Neural progenitor cell (in vitro differentiated cells): ENCODE data around the gene WHAMM. TPM values are rescaled to one million over a fixed set of nuclear protein-coding genes. Genes with fewer than 3 reads are reported as not detected.

Experiments used
- DNase-seq: peaks from one replicate; pipeline ENCODE4 v3.0.0-alpha.2; 2016; ENCODE audit warnings: low spot score
- H2AFZ ChIP-seq: fragments of 200-600 bp; sonication (generic); replicated peaks from 2 replicates; pipeline ENCODE4 v1.6.1; 2016; ENCODE audit warnings: antibody characterized with exemption
- H3F3A ChIP-seq: fragments of 200-600 bp; sonication (generic); 2 replicates; pipeline ENCODE4 v1.6.1; 2016; ENCODE audit warnings: antibody characterized with exemption, low read depth
- H3K27ac ChIP-seq: fragments of 200-600 bp; sonication (generic); 2 replicates; pipeline ENCODE4 v1.5.1; 2016; ENCODE audit warnings: mild to moderate bottlenecking
- H3K27me3 ChIP-seq: fragments of 200-600 bp; sonication (generic); 2 replicates; pipeline ENCODE4 v1.6.1; 2016; ENCODE audit warnings: mild to moderate bottlenecking, moderate library complexity
- H3K36me3 ChIP-seq: fragments of 200-600 bp; sonication (generic); 2 replicates; pipeline ENCODE4 v1.5.1; 2016
- H3K4me1 ChIP-seq: fragments of 200-600 bp; sonication (generic); 2 replicates; pipeline ENCODE4 v1.6.1; 2016; ENCODE audit warnings: mixed run types
- H3K4me2 ChIP-seq: fragments of 200-600 bp; sonication (generic); 2 replicates; pipeline ENCODE4 v1.6.1; 2016
- H3K4me3 ChIP-seq: fragments of 200-600 bp; sonication (generic); 2 replicates; pipeline ENCODE4 v1.5.1; 2016
- H3K79me2 ChIP-seq: fragments of 200-600 bp; sonication (generic); 2 replicates; pipeline ENCODE4 v1.6.1; 2016; ENCODE audit warnings: low read depth
- H3K9ac ChIP-seq: fragments of 200-600 bp; sonication (generic); 2 replicates; pipeline ENCODE4 v1.6.1; 2016
- H3K9me3 ChIP-seq: fragments of 200-600 bp; sonication (generic); 2 replicates; pipeline ENCODE4 v1.5.1; 2016; ENCODE audit warnings: low read depth
- H4K20me1 ChIP-seq: fragments of 200-600 bp; sonication (generic); 2 replicates; pipeline ENCODE4 v1.6.1; 2016; ENCODE audit warnings: low read depth
- H3K27ac Mint-ChIP-seq: 3 replicates; pipeline ENCODE4 v1.8.0; 2021; ENCODE audit warnings: mixed read lengths
- H3K27me3 Mint-ChIP-seq: 2 replicates; pipeline ENCODE4 v1.8.0; 2022; ENCODE audit warnings: low read depth, mild to moderate bottlenecking, inconsistent platforms, moderate library complexity, mixed read lengths; ENCODE audit not compliant: insufficient read depth
- H3K36me3 Mint-ChIP-seq: 3 replicates; pipeline ENCODE4 v1.8.0; 2021; ENCODE audit warnings: mixed read lengths
- H3K4me1 Mint-ChIP-seq: 3 replicates; pipeline ENCODE4 v1.8.0; 2021; ENCODE audit warnings: mixed read lengths
- H3K4me3 Mint-ChIP-seq: 3 replicates; pipeline ENCODE4 v1.8.0; 2021; ENCODE audit warnings: mild to moderate bottlenecking, moderate library complexity, mixed read lengths
- H3K9me3 Mint-ChIP-seq: 3 replicates; pipeline ENCODE4 v1.8.0; 2020; ENCODE audit warnings: mixed read lengths
- CTCF ChIP-seq: fragments of 200-600 bp; sonication (generic); IDR thresholded peaks from 2 replicates; pipeline ENCODE4 v1.5.1; 2017; ENCODE audit warnings: antibody characterized with exemption, mild to moderate bottlenecking
- EZH2 ChIP-seq: fragments of 200-600 bp; sonication (generic); IDR thresholded peaks from 2 replicates; pipeline ENCODE4 v1.6.1; 2017; ENCODE audit warnings: antibody characterized with exemption, mild to moderate bottlenecking, moderate library complexity
- EZH2phosphoT487 ChIP-seq: fragments of 200-600 bp; sonication (generic); IDR thresholded peaks from 2 replicates; pipeline ENCODE4 v1.6.1; 2017; ENCODE audit warnings: antibody characterized with exemption
- total RNA-seq: library from RNA; depleted of rRNA; stranded (reverse); fragments of >200 nt; gene quantifications from 2 replicates; pipeline ENCODE4 v1.2.3, GENCODE V29; 2015; ENCODE audit warnings: low replicate concordance

Gene WHAMM
- total RNA-seq, 1 donor from 2014 or later = 1.9 TPM

- H3K27ac ChIP-seq = no peak overlapping the region
- H3K27ac Mint-ChIP-seq = no peak overlapping the region
- no peak for DNase-seq
- H2AFZ ChIP-seq = no peak overlapping the region
- H3K27me3 Mint-ChIP-seq = peaks cover 3% of the 10 kb centered on the region
- no peak overlapping the region for H3K4me2 ChIP-seq
- H3K9me3 ChIP-seq = no peaks in the 10 kb centered on the region
- no peaks in the 10 kb centered on the region for H3K79me2 ChIP-seq
- H3K4me1 Mint-ChIP-seq = no peaks in the 10 kb centered on the region
- H3K27me3 ChIP-seq = no peaks in the 10 kb centered on the region
- H3K9me3 Mint-ChIP-seq = no peaks in the 10 kb centered on the region
- no peak overlapping the region for H3K9ac ChIP-seq
- H3K4me3 Mint-ChIP-seq = no peak overlapping the region
- H3K4me1 ChIP-seq = no peaks in the 10 kb centered on the region
- no peaks in the 10 kb centered on the region for H4K20me1 ChIP-seq
- TF ChIP-seq CTCF (no peak), EZH2 (no peak)
- no peaks in the 10 kb centered on the region for H3F3A ChIP-seq
- no peaks in the 10 kb centered on the region for H3K36me3 ChIP-seq
- peaks cover 4% of the 10 kb centered on the region for H3K36me3 Mint-ChIP-seq
- H3K4me3 ChIP-seq = no peak overlapping the region
These were observed 42.1 kb upstream of the WHAMM start for GRCh38 chr15:82767163-82767829.

- Histone ChIP-seq H3K4me2 (no peak overlapping the region), H3K36me3 (no peaks in the 10 kb centered on the region), H3K79me2 (no peaks in the 10 kb centered on the region), H2AFZ (no peak overlapping the region), H3K4me3 (no peak overlapping the region), H3K27ac (no peak overlapping the region), H3K9ac (no peak overlapping the region), H3F3A (no peaks in the 10 kb centered on the region), H3K27me3 (no peaks in the 10 kb centered on the region), H4K20me1 (no peaks in the 10 kb centered on the region), H3K9me3 (no peaks in the 10 kb centered on the region), H3K4me1 (no peaks in the 10 kb centered on the region)
- Mint-ChIP-seq H3K9me3 (no peaks in the 10 kb centered on the region), H3K27me3 (peaks cover 5% of the 10 kb centered on the region), H3K4me1 (no peaks in the 10 kb centered on the region), H3K27ac (no peak overlapping the region), H3K36me3 (peaks cover 4% of the 10 kb centered on the region), H3K4me3 (no peak overlapping the region)
- no peak for TF ChIP-seq EZH2
- TF ChIP-seq CTCF = no peak
- no peak for TF ChIP-seq EZH2phosphoT487
- DNase-seq = no peak
These were observed 40.9 kb upstream of the WHAMM start for GRCh38 chr15:82768414-82769054.

- H3K27ac Mint-ChIP-seq = no peak overlapping the region
- TF ChIP-seq EZH2phosphoT487 (no peak), CTCF (no peak), EZH2 (no peak)
- H3F3A ChIP-seq = no peaks in the 10 kb centered on the region
- no peak overlapping the region for H3K27ac ChIP-seq
- peaks cover 5% of the 10 kb centered on the region for H3K27me3 Mint-ChIP-seq
- H3K27me3 ChIP-seq = no peaks in the 10 kb centered on the region
- no peaks in the 10 kb centered on the region for H3K9me3 Mint-ChIP-seq
- H3K9ac ChIP-seq = no peak overlapping the region
- H3K9me3 ChIP-seq = no peaks in the 10 kb centered on the region
- no peaks in the 10 kb centered on the region for H3K79me2 ChIP-seq
- H3K36me3 ChIP-seq = no peaks in the 10 kb centered on the region
- H2AFZ ChIP-seq = no peak overlapping the region
- no peak overlapping the region for H3K4me3 ChIP-seq
- H3K4me3 Mint-ChIP-seq = no peak overlapping the region
- H4K20me1 ChIP-seq = no peaks in the 10 kb centered on the region
- no peaks in the 10 kb centered on the region for H3K4me1 Mint-ChIP-seq
- H3K4me2 ChIP-seq = no peak overlapping the region
- no peaks in the 10 kb centered on the region for H3K4me1 ChIP-seq
- peaks cover 3% of the 10 kb centered on the region for H3K36me3 Mint-ChIP-seq
- no peak for DNase-seq
These were observed 37.4 kb upstream of the WHAMM start for GRCh38 chr15:82771789-82772607.
